GM18511 (cell line): Measurements from ENCODE around the gene ZNF185.

Source experiments
- ATAC-seq: cut with Tn5 transposase; IDR thresholded peaks from one replicate; pipeline ENCODE4 v1.9.1; 2021; ENCODE audit warnings: mild to moderate bottlenecking, moderate library complexity; ENCODE audit not compliant: unreplicated experiment

ZNF185 gene

DNA sequence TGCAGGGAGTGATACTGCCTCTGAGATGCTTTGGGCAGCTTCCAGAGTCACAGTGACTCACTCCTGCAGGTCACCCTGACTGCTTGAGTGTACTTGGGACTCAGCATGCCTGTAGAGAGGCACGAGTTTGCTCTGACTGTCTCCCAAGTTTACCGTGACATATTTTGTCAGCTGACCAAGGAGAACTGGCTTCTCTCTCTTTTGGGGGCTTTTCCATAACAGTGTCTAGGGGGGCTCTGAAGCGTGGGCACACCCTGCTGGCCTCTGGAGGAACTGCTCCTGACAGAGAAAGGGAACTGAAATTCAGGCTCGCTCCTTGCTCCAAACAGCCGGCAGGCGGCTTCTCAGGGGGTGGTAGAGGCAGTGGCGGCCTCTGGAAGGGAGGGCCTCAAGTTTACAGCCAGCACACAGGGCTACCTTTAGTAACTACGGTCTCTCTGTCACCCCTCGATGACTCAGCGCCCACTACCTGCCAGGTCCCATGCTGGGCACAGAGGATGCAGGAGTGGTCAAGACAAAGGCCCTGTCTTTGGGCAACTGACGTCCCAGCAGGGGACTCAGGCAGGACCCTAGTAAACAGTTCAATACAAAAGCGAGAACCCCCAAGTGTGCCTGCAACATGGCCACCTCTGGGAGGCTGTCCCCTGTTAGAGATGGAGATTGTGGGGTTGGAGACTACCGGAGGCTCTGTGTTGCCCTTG, 17.8 kb downstream of the ZNF185 start:
- peak; percentile 84 for ATAC-seq

DNA sequence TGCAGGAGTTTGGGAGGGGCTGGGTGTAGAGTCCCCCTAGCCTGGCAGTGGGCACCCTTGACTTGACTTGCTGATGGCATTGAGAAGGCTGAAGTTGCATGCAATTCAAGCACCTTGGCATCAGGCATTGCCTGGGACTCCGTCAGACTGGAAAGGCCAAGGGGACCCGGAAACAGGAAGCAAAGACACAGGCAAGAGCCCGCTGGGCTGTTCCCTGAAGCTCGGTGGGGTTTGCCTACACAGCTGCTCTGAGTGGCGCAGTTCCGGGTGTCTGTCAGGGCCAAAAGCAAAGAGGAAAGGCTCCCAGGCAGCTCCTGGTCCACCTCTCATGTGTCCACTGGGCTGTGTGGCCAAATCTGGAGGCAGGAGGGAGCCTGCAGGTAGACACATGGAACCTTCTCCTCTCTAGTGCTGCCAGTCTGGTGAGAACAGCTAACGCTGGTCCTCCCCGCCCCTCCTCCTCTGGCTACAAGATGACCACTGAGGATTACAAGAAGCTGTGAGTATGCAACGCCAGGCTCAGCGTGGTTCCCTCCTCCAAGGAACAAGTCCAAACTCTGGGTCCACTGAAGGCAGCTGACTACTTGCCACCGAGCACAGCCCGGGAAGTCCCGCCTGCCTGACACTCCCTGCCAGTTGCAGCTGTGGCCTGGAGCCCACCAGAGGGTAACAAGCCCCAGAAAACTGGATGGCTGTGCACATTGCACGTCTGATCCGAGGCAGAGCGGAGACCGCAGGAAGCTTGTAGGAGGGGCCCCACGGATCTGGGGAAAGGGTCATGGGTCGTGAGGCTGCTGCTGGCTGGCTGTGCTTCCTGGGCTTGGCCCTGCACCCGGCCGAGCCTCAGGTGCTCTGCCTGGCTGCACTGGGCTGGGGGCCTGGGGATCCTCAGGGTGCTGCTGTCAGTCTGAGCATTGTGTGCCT, 20.1 kb downstream of the ZNF185 start:
- ATAC-seq = no peak

DNA sequence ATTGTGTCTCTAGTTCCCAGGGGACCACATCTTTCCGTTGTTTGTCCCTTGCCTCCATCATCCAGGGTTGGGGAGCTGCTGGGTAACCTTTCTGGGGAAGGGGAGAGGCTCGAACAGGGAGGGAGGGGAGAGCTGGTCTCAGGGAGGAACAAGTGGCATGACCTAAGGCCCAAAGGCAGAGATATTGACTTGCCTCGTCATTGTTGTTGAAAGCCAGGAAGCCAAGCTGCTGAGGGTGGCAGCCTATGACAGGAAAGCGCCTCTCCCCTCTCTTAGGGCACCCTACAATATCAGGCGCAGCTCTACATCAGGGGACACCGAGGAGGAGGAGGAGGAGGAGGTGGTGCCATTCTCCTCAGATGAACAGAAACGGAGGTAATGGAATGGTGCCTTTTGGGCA, 20.8 kb downstream of the ZNF185 start:
- ATAC-seq = no peak

DNA sequence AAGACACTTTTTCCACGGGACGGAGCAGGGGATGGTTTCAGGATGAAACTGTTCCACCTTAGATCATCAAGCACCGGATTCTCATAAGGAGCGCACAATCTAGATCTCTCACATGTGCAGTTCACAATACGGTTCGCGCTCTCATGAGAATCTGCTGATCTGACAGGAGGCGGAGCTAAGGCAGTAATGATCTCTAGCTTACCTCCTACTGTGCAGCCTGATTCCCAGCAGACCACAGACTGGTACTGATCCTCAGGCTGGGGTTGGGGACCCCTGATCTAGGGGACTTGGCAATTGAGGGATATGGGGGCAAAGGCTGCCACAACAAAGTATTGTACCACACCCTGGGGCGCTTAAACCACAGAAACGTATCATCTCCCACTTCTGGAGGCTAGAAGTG, 25.7 kb downstream of the ZNF185 start:
- ATAC-seq = no peak

DNA sequence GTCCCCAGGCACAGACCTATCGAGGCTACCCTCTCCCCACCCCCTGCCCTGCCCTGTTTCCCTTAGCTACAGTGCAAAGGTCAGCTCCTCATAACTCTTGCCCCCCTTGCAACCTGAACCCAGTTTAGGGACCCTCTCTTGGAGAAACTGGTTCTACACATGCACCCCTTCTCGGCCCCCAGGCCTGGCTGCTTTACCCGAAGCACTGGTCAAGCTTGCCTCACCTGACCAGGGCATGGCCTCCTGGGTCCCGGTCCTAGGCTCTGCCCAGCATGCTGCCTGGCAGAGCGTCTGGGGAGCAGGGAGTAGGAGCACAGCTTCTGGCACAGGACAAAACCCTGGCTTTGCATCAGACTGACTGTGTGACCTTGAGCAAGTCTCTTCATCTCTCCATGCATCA, 28.0 kb downstream of the ZNF185 start:
- peak; percentile 3 for ATAC-seq

DNA sequence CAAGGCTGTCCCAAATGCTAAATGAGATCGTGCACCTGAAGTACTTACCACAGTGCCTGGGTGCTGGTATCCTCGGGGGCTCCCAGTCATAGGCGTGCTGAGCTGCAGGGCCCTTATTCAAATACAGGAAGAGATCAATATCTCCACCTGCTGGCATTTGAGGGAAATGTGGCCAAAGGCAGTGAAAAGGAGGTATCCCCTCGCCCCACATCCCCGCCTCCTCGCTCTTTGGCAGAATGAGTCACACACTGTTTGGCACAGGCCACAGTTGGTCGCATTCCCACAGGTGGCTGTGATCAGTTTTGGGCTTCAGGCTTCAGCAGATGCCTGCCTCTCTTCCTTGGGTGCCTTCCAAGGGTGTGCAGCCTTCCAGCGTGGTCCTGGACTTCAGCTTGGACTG, 28.4 kb downstream of the ZNF185 start:
- peak; percentile 87 for ATAC-seq

DNA sequence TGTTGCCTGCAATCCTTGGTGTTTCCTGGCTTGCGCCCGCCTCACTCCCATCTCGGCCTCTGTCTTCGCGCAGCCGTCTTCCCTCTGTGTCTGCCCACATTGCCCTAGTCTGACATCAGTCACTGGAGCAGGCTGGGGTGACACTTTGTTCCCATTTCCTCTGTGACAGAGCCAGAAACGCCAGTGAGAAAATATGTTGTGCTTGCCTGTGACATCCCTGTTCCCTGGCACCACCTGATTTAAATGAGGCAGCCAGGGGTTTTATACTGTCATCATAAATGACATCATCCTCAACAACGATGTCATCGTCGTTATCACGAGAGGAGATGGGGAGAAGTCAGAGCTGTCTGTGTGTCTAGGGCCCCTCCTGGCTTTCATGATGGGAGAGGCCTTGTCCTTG, 29.1 kb downstream of the ZNF185 start:
- no peak for ATAC-seq

DNA sequence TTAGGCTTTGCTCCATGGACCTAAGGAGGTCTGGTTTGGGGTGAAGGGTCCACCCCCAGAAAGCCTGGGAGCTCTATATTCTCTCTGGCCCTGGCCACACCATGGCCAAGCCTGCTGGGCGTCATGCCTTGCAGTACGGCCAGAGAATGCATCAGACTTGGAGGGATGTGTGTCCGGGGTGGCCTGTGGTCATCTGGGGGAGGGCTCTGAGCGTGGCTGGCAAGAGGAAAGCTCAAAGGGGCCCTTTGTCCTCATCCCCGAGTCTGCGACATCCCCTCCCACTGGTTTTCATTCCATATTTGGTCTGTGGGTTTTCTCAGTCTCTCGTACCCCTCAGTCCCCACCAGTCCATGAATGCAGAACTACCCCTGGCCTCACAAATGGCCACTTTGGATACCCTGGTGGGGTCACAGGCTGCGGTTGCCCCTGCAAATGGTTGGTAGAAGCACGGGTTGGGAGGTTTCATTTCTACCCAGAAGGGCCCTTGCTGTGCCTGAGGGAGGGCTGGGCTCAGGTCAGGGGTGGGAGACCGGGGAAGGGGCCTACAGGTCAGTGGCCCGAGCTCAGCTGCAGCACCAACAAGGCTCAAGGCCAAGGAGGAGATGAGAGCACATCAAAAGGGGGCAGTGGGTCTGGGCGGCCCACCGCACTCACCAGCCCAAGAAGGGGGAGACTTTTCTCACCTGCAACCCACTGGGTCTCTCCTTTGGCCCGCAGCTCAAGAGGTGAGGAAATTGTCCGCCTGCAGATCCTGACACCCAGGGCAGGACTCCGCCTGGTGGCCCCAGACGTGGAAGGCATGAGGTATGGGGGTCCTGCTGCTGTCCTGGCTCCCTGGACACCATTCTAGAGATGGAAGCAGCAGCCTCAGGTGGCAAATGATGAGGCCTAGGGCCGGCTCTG, 30.2 kb downstream of the ZNF185 start:
- no peak for ATAC-seq

DNA sequence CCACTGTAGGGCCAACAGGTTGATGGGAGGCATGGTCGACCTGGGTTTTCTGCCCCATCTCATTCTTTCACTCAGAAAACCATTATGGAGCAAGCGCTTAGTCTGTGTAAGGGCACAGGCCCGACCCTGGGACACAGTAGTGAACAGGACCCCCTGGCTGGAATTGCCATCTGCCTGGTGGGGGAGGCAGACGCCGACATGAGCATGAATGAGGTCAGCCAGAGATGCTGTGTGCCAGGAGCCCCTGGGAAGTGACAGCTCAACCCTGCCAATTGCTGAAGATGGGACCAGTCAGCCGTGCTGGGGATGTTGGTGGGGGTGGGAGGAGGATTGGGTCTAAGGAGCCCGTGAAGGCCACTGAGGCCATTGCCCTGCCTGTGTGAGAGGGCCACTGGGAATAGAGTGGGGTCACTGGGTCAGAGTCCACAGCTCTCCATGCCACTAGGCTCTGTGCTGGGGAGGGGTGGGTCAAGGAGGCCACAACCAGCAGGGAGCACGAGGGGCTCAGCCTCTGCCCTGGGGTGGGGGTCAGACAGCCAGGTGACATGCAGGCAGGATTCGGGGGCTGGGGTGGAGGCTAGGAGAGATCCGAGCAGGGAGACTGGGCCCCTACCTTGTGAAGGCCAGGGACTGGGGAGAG, 31.0 kb downstream of the ZNF185 start:
- no peak for ATAC-seq

DNA sequence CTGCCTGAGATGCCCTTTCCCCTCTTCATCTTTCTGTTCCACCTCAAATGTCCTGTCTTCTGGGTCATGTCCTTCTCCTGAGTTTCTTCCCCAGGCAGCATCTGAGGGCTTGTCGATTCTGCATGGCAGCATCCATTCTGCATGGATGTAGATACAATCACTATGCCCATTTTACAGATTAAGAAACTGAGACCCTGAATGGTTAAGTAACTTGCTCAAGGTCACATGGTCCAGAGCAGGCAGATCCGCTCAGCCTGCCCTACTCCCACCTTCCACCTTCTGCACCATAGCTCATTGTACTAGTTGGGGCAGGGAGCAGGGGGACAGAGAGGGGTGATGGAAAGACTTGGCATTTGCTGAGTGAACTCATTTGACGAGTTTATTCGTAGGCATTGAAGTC, 32.0 kb downstream of the ZNF185 start:
- ATAC-seq = no peak

DNA sequence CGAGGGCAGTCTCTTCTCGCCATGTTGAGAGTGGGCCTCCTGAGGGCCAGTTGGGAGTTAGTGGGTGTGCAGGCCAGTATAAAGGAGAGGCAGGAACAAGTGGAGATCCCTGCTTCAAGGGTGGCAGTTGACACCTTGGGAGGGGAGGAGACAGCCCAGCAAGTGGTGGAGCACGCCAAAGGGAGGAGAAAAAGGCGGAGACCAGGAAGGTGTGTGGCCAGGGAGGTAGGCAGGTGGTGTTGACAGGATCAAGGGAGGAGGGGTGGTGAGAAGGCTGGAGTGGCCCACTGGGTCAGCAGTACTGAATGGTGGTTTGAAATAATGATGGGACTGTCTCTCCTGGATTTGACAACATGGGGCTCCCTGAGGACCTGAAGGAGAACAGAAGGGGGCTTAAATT, 32.6 kb downstream of the ZNF185 start:
- ATAC-seq = no peak

DNA sequence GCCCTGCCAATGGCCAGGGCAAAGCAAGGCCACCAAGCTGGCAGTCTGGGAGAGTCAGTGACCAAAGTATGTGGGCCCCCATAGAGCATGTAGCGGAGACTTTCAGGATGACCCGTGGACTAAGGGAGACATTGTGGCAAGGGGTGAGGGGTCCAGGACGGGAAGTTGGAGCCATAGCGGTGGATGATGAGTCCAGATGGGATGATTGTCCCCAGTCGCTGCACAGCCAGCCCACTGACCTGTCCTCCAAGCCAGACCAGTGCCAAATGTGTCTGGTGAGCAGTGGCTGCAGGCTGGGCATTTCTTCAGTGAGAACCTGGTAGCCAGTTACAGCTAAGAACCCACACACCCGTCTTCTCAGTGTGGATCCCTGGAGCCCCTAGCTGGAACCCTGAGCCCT, 34.3 kb downstream of the ZNF185 start:
- no peak for ATAC-seq

DNA sequence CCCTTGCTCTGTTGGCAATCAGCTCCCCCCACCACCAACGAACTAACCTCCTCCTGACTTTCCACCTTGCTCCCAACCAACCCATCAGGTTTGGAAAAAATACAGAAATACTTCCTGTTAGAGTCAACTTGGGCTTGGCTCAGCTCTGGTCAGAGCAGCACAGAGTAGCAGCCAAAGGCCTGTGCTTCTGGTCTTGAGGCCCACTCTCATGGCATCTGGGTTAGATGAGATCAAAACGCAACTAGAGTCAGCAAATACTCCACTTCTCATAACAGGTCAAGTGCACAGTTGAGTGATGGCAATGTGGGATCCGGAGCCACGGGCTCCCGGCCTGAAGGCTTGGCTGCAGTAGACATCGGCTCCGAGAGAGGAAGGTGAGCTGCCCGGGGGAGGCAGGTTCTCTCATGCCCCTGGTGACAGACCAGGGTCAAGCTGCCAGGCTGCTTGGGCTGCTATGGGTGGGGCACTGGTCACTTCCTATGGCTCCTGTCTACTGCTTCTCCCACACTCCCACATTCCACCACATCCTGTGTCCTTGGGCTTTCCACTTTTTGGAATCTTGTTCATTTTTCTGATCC, 34.8 kb downstream of the ZNF185 start:
- no peak for ATAC-seq

DNA sequence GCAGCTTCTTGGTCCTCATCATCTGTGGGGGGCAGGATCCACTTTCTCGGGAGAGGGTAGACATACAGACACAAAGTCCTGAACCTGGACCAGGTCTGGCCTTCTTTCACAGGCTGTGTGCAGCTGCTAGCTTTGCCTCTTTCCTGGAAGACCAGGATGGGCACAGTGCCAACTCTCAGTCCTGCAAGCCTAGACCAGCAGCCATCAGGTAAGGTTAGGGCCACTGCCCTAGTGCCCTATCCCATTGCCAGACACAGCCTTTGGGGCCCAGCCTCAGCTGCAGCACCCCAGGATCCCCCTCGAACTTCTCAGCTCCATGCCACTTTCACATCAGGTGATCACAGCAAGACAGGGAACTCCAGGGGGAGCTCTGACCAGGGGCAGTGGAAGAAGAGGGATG, 38.4 kb downstream of the ZNF185 start:
- no peak for ATAC-seq

DNA sequence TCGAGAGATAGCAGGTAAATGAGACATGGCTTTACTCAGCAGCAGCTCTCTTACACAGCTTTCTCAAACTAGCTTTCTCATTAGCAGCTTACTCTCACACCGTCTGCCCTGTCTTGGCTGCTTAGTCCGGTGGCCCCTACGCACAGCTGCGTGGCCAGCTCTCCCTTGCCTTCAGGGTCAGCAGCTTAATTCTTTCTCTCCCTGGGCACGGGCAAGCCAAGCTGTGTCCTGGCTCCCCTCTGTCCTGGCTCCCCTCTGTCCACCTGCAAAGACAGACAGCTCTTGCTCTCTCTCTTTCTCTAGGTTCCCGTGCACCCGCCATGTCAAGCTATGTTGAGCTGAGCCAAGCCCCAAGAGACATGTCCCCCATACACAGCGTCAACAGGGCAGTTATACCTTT, 39.4 kb downstream of the ZNF185 start:
- ATAC-seq = no peak

DNA sequence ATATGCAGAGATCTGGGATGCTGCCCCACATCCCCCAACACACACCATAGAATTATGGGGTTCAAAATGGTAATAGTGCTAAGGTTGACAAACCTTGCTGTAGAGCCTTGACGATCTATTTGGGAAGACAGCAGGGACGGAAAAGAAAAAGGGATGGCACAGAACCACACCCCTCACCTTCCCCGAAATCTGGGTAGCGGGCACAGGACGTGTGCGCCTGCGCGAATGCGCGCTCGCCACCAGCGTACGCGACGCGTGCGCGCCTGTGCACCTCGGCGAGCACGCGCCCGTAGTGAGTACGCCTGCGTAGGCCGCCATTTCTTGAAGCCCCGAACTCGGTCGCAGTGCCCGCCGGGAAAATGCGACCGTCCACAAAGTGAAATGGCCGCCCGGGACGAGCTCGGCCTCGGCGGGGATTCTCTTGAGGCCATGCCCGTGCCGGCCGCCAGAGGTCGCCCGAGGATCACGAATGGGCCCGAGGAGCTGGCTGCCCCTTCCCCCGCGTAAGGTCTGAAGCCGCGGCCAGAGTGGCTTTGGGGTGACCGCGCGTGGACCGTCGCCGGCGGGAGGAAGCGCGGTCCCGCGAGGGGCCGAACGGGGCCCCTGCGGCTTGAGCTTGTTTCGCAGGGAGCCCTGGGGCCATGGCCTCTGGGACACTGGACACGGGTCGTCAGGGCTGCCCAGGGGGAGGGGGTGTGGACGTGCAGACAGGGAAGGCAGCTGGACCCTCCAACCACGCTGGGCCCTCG, 43.6 kb downstream of the ZNF185 start:
- peak; percentile 89 for ATAC-seq

DNA sequence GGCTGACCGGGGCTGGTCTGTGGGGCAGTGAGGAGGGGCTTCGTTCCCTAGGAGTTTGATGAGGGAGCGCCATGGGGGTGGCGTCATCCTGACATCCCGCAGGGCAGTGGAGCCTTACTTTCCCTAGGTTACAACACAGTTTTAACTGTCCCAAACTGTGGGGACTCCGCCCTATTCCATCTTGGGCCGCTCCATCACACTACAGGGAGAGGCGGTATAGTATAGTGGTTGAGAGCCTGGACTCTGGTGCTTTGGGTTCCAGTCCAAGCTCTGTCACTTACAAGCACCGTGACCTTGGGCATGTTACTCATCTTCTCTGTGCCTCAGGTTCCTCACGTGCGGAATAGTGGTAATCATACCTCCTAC, 44.2 kb downstream of the ZNF185 start:
- ATAC-seq = no peak

DNA sequence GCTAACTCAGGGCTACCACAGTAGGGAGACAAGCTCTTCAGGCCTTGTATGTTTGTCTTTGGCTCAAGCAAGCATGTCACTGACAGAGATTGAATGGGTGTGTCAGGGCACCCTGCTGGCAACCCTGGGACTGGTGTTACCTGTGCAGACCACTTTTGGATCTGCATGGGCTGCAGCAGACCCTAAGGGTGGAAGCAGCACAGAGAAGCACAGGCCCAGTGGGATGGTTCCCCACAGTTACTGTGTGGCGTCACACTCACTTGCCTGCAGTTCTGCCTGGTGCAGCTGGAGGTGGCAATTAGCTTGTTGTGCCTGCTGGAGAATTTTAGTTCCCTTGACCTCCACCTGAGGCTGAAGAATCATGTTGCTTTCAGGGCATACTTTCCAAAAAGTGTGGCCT, 46.0 kb downstream of the ZNF185 start:
- ATAC-seq = no peak

DNA sequence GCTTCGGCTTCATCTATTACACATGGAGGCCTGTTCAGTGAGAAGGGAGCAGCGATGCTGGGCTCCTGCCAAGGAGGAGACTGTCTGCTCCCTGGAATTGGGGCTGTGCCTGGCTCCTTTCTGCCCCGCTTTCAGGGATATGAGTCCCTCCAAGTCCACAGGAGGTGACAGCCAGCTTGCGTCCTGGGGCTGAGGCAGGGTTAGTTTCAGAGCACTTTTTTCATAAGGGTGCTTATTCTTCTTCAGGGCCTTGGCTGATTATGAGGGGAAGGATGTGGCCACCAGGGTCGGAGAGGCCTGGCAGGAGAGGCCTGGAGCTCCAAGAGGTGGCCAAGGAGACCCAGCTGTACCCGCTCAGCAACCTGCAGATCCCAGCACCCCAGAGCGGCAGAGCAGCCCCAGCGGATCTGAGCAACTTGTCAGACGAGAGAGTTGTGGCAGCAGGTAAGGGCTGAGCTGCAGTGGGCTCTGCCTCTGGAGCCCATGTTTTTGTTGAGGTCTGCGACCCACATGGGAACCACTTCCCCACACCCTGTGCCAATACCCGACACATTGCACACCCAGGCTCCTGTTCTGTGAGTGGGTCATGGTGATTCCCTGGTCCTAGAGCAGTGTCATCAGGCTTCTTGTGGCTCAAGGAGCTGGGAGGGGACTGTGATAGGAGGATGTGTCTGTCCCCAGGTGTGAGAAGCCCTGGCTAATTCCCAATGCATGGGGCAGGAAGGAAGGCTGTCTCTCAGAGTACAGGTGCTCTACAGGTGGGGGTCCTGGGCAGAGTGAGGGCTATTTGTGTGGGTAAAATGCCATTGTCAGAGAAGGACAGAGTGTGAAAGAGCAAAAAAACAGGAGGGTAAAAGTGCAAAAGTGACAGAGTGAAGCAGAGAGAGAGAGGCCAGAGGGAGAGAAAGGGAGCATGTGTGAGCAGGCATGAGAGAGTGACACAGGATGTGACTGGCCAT, 47.4 kb downstream of the ZNF185 start:
- ATAC-seq = no peak
